ENCODE results near the gene FOXO3.
A peak's percentile ranks its signal among the peaks of the same experiment; 100 is the strongest.

The FOXO3 gene

DNA sequence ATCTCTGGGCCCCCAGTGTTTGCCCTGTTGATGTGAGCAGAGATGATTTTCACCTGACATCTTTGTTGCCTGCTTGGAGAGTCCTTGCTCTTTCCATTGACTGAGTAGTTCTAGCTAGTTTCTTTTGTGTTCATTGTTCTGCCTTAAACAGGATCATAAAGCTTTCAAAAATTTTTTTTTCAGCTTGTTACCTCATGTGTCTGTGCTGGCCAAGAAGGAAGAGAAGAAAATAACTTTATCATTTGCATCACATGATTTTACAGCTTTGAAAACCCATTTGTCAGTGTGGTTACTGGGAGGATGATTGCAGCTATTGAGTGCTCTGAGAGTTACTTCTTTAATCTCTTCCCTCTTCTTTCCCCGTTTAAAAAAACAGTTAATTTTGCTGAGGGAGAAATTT is 16.0 kb downstream of the FOXO3 start:
- no peak for DNase-seq

DNA sequence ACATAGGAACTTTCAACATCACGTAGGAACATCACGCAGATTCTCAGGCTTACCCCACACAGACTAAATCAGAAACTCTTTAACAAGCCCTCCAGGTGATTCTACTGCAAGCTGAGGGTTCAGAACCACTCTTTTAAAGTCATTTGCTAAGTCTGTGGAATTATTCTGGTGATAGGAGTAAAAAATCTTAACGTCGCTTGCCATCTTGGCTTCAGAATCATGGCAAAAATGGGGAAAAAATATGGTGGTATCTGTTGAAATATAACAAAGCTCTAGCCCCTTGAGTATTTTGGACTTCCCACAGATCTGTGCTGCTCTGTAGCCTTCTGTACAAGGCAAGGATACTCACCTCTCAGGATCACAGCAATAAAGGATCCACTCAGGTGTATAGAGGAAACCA is 17.4 kb downstream of the FOXO3 start:
- no peak for DNase-seq

DNA sequence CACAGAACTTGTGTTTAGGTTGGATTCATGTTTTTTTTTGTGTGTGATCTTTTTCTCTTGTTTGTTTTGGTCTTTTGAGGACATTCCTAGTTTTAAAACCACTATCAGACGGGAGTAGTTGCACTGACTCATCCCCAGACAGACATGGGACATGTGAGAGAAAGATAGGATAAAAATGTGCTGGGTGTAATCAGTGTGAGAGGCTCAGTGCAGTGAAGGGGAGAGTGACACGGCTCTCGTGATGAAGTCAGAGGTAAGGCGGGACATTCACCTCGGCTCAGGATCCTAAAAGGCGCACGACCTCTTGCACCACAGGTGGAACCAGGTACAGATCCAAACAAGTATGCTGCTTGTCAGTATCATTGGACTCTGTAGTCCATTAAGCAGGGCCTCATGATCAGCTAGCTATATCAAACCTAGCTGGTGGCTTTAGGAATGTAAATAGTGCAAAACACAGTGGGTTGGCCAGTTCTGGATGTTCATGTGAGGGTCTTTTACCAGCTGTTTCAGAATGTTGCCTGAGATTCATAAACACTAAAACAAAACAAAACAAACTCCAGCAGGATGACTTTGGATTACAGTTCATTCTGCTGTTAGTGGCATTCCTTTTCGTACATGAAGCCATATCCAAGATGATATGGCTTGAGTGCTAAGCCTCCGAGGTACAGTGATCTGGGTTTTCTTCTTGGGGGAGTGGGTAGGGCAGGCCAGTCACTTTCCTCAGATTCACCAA is 18.0 kb downstream of the FOXO3 start:
- no peak for DNase-seq

DNA sequence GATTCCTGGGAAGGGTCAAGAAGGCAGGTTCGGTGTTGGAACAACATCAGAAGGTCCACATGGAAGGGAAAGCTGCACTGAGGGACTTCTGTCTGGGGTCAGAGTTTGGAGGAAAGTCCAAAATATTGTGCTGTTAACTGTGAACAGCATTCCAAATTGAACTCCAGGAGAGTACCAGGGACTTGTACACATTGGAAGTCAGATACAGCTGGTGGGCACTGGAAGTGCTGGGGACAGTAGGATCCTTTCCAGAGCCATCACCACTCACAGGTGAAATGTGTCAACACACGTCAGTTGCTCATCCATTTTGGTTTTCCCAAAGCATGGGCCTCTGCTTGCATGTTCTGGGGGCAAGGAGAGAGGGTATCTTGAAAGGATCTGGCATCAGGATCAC is 18.6 kb downstream of the FOXO3 start:
- no peak for DNase-seq

DNA sequence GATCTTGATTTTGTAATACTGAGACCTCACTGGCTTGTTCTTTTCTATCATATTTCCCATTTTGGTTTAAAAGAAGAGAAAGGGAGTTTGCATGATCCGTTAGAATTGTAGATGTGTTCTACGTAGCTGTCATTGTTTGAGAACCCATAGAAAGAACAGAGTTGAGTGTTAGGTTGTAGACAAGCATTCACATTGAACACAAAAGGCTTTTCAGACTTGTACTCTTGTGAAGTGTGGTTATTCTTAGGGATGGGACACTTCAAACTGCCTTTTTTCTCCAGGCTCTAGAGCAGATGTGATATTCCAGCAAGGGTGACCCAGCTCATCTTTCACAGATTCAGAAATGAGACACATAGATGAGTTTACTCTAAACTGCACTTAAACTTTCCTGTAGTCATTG is 19.9 kb downstream of the FOXO3 start:
- DNase-seq = no peak

DNA sequence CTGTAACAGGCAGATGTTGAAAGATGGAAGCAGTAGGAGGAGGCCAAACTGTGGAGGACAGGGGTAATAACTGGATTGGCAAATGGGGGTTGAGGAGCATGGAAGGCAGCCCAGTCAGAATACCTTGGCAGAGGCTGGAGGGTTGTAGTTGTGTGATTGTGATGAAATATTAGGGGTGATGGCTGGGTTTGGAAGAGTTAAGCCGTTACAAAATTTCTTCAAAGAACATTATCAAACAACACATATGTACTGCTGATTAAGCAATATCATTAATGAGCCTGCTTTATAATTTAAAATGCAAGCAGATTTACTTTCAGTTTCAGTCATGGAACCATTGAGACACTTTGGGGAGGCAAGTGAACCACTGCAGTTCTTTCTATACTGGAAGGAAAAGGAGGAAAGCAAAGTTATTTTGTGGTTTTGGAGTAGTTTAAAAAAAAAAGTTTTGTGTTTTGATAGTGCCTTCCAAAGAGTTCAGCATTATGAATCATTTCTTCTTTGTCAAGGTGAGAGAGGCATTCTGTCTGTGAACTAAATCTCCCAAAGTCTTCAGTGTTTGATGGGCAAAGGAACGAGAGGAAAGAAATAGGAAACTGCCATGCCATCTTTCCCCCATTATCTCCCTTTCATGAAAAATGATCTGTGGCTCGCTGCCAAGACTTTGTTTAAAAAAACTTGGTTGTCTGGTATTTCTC is 20.7 kb downstream of the FOXO3 start:
- peak; percentile 12 for DNase-seq

DNA sequence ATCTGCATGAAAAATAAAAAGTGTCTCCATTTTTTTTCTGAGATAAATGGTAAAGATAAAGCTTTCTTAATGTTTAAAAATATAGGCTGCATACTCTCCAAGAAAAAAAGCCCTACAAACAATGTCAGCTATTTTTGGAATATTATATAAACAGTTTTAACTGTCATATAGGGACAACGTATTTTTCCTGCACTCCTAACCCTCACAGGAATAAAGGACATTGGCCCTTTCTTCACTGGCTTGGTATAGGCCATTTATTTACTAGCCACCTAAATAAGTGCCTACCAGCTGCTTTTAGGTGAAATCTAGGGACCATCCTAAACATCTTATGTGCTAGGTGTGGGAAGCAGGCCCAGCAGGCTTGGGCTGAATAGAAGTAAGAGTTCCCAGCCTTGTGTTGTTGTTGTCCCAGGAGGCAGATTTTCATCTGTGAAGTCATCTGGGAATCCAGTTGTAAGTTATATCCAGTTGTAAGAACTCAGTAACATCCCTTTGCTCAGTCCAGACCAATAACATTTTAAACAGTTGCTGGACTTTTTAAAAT is 21.3 kb downstream of the FOXO3 start:
- no peak for DNase-seq

GRCh38 chr6:108582618-108583017 is 21.9 kb downstream of the FOXO3 start:
- no peak for DNase-seq

GRCh38 chr6:108584323-108584722 is 23.6 kb downstream of the FOXO3 start:
- no peak for DNase-seq

- DNase-seq = no peak
Measured at GRCh38 chr6:108585359-108585758, 24.6 kb downstream of the FOXO3 start.

GRCh38 chr6:108585921-108586536 is 25.3 kb downstream of the FOXO3 start:
- DNase-seq = no peak

GRCh38 chr6:108587258-108588059 is 26.7 kb downstream of the FOXO3 start:
- no peak for DNase-seq

DNA sequence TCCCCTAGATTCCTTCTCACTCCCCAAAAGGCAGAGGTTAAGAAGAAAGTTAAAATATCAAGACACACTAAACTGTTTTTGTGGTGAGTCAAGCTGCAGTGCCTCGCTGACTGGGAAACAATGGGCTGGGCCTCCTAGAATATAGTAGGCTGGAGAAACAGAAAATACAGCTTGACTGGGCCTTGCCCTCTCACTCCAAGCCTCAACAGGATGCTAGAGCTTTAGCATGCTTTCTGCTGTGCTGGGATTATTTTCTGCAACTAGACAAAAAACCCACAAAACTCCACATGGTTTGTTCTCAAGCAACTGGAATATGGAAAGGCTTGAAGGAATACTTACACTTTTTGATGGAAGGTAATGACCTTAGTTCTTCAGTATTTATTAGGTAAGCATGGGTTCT is 27.9 kb downstream of the FOXO3 start:
- no peak for DNase-seq

DNA sequence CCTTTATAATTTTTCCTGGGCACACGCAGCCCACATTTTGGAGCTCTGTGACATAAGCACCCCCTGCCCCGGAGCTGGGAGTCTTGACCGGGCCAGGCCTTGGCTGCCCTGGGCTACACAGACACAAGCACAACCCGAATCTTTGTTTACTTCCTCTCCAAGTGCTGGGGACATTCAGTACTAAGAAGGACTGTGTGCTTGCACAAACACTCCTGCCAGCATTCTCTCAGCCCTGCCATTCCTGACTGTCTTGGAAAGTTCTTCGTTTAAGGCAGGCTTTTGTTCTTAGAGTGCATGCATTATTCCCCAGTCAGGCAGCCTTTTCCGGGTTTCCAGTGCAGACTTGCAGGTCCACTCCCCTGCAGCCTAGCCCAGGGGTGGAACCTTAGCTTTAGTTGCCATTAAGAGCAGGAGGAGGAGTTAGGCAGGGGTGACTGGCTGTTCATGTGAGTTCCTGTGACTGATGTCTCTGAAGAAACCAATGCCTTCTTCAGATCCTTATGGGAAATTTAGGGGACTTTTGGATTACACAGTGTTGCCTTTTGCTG is 28.6 kb downstream of the FOXO3 start:
- DNase-seq = no peak

GRCh38 chr6:108591040-108591816 is 30.5 kb downstream of the FOXO3 start:
- no peak for DNase-seq

- no peak for DNase-seq
Measured at GRCh38 chr6:108592371-108593337, 31.9 kb downstream of the FOXO3 start.

DNA sequence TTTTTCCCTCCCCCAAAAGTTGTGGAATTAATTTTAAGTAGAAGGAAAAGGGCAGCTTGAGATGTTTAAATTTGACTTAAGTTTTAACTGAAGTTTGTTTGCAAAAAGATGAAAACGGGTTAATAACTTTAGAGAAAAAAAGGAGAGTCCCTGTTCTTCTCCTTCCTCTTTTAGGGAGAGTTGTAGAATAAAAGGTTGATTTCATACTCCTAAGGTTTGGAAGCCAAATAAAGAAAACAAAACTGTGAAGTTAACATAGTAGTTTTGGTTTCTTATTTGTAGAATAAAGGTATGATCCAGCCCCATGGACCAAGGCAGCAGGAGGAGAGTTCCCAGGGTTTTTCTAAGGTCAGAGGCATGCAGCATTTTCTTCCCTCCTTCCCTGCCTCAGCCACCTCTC is 33.4 kb downstream of the FOXO3 start:
- DNase-seq = no peak

GRCh38 chr6:108594640-108595039 is 33.9 kb downstream of the FOXO3 start:
- DNase-seq = no peak

GRCh38 chr6:108596956-108597355 is 36.2 kb downstream of the FOXO3 start:
- no peak for DNase-seq

DNA sequence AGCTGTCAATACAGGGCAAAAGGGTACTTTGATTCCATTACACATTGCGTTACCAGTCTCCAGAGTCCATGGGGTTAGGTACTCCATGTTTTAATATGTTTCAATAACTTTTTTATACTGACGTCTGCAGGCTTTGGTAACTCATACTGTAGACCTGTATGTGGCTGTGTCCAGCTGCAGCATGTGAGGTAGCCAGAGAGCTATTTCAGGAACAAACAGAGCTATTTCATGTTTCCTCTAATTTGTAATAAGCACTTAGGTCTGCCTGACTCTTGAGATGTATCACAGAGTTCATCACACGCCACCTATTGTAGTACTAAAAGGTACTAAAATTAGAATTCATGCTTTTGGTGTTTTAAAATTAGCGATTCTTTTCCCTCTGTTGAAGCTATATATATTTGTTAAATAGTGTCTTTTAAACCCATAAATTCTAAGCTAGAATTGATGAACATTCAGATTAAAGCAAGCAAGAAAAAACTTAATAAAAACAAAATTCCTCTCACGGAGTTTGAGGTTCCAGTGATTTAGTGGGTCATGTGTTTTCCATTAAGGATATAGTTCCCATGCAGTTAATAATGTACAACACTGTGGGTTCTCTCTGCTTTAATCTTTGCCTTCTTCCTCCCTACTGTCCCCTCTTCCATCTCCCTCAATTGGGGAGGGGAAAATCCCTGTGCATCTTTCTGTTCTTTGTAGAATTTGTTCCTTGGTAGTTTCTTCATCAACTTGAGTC is 37.0 kb downstream of the FOXO3 start:
- no peak for DNase-seq

Data from NCI-H345 (cell line).